ENCODE data around the gene GRAMD2A.
"Not testable (repeated sequence)": the region's sequence is repeated elsewhere in the genome, so short reads cannot be mapped to it uniquely, and the experiment has no call there.

GRAMD2A gene

DNA sequence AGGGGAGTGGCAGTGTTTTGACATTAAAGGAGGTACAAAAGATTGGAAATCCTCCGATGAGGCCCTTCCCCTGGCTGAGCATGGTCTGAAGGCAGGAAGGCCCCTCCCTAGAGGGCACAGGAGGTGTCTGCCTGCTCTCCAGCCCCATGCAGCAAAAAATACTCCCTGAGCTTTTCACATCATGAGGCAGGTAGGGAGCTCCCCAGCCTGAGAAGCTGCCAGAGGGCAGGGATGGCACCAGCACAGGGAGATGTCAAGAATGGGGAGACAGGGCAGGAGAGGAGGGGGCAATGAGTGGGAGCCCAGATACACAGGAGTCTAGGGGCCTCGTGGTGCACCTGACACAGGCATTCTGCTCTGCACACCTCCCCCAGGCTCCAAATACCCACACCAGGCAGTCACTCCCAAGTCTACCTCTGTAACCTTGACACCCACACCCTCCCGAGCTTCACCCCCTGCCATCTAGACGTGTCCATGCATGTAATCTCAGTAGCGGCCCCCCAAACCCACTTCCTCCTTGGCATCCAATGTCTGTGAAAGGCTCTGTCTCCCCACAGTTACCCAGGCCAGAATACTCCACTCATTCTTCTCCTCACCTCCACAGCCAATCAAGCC is 22.9 kb downstream of the GRAMD2A start:
- Histone ChIP-seq H3K9me3 (ENCODE audit: severe bottlenecking) (no peaks in the 10 kb centered on the region), H3K27me3 (ENCODE audit: insufficient read depth, poor library complexity, severe bottlenecking) (no peaks in the 10 kb centered on the region), H3K4me3 (ENCODE audit: severe bottlenecking) (no peak overlapping the region), H3K4me1 (ENCODE audit: insufficient read depth, poor library complexity, severe bottlenecking) (peaks cover 9% of the 10 kb centered on the region), H3K36me3 (ENCODE audit: low read depth) (no peaks in the 10 kb centered on the region), H3K27ac (ENCODE audit: poor library complexity, severe bottlenecking) (no peak overlapping the region)
- DNase-seq (ENCODE audit: low spot score) (peak; percentile 66), ATAC-seq (ENCODE audit: low read depth) (peak; percentile 18)
- TF ChIP-seq, protein P1, sequence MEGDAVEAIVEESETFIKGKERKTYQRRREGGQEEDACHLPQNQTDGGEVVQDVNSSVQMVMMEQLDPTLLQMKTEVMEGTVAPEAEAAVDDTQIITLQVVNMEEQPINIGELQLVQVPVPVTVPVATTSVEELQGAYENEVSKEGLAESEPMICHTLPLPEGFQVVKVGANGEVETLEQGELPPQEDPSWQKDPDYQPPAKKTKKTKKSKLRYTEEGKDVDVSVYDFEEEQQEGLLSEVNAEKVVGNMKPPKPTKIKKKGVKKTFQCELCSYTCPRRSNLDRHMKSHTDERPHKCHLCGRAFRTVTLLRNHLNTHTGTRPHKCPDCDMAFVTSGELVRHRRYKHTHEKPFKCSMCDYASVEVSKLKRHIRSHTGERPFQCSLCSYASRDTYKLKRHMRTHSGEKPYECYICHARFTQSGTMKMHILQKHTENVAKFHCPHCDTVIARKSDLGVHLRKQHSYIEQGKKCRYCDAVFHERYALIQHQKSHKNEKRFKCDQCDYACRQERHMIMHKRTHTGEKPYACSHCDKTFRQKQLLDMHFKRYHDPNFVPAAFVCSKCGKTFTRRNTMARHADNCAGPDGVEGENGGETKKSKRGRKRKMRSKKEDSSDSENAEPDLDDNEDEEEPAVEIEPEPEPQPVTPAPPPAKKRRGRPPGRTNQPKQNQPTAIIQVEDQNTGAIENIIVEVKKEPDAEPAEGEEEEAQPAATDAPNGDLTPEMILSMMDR (IDR thresholded peaks at IDR 0.05; ENCODE audit: poor library complexity, severe bottlenecking), result no peak

DNA sequence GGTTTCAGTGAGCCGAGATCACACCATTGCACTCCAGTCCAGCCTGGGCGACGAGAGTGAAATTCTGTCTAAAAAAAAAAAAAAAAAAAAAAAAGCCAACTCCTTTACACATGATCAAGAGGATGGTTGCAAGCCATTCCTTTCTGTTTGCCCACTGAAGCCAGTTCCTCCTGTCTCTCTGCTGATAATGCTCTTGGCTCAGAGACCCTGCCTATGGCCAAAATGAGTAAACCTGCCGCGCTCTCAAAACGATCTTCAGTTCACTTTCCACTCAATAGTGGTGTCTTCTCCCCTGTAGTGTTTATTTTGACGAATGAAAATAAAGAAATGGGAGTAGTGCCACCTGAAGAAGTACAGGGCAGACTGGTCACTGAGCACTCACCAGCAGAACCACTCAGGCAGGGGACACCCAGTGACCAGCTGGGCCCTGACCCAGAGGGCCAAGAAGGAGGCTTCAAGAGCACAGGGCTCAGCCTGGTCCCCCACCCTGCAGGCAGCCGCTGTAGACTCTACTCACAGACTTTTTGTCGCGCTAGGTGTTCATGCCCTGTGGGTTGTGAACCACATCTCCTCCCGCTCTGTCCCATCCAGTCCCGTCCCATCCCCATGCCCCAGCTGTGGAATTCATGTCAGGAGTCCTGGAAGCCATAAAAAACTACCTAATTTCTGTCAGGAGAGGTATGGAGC is 23.6 kb downstream of the GRAMD2A start:
- no peak overlapping the region for H3K4me3 ChIP-seq (ENCODE audit: severe bottlenecking)
- TF ChIP-seq, protein P1 (IDR thresholded peaks at IDR 0.05; ENCODE audit: poor library complexity, severe bottlenecking), result no peak
- H3K36me3 ChIP-seq (ENCODE audit: low read depth), result no peaks in the 10 kb centered on the region
- no peak; the same call in 2 of the 3 replicates for ATAC-seq (ENCODE audit: low read depth)
- peaks cover 16% of the 10 kb centered on the region for H3K4me1 ChIP-seq (ENCODE audit: insufficient read depth, poor library complexity, severe bottlenecking)
- no peak for DNase-seq (ENCODE audit: low spot score)
- no peak overlapping the region for H3K27ac ChIP-seq (ENCODE audit: poor library complexity, severe bottlenecking)
- no peaks in the 10 kb centered on the region for H3K9me3 ChIP-seq (ENCODE audit: severe bottlenecking)
- H3K27me3 ChIP-seq (ENCODE audit: insufficient read depth, poor library complexity, severe bottlenecking), result no peaks in the 10 kb centered on the region

DNA sequence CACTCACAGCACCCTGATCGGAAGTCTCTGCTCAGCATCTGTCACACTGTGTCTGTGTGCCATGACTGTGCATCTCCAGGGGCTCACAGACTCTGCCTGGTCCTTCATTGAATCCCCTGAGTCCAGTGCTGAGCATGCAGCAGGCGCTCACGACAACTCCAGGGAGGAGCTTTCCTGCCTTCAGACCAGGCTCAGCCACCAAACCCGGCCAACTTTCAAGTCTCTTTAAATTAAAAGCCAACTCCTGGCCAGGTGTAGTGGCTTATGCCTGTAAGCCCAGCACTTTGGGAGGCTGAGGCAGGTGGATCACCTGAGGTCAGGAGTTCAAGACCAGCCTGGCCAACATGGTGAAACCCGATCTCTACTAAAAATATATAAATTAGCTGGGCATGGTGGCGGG is 24.2 kb downstream of the GRAMD2A start:
- no peaks in the 10 kb centered on the region for H3K27me3 ChIP-seq (ENCODE audit: insufficient read depth, poor library complexity, severe bottlenecking)

DNA sequence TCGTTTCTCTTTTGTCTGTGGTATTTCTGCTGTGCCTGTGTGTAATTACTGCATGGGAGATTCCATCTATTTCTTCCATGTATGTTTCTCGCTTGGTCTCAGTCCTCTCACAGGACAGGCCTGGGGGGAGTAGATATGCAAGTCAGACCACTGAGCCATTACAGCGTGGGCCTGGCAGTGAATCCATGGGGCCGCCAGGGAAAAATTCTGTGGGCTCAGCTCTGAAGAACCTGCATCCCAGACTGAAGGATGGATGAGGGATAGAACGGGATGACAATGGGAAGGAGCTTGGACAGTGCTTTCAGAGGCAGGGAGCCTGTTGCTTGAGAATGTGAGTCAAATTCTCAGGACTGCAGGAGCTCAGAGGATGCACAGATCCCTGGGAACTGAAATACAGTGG is 24.8 kb downstream of the GRAMD2A start:
- Histone ChIP-seq H3K4me1 (ENCODE audit: insufficient read depth, poor library complexity, severe bottlenecking) (peaks cover 28% of the 10 kb centered on the region), H3K9me3 (ENCODE audit: severe bottlenecking) (no peaks in the 10 kb centered on the region), H3K36me3 (ENCODE audit: low read depth) (no peaks in the 10 kb centered on the region), H3K27ac (ENCODE audit: poor library complexity, severe bottlenecking) (no peak overlapping the region), H3K4me3 (ENCODE audit: severe bottlenecking) (no peak overlapping the region), H3K27me3 (ENCODE audit: insufficient read depth, poor library complexity, severe bottlenecking) (no peaks in the 10 kb centered on the region)
- no peak for ATAC-seq (ENCODE audit: low read depth)
- TF ChIP-seq, protein P1 (IDR thresholded peaks at IDR 0.05; ENCODE audit: poor library complexity, severe bottlenecking), result no peak
- no peak for DNase-seq (ENCODE audit: low spot score)

More for the DNA sequence above, 24.2 kb downstream of the GRAMD2A start:
- DNase-seq (ENCODE audit: low spot score) (no peak), ATAC-seq (ENCODE audit: low read depth) (no peak)
- TF ChIP-seq, protein P1 (IDR thresholded peaks at IDR 0.05; ENCODE audit: poor library complexity, severe bottlenecking), result no peak
- no peaks in the 10 kb centered on the region for H3K36me3 ChIP-seq (ENCODE audit: low read depth)
- H3K4me3 ChIP-seq (ENCODE audit: severe bottlenecking), result no peak overlapping the region
- peaks cover 22% of the 10 kb centered on the region for H3K4me1 ChIP-seq (ENCODE audit: insufficient read depth, poor library complexity, severe bottlenecking)
- no peaks in the 10 kb centered on the region for H3K9me3 ChIP-seq (ENCODE audit: severe bottlenecking)
- no peak overlapping the region for H3K27ac ChIP-seq (ENCODE audit: poor library complexity, severe bottlenecking)

DNA sequence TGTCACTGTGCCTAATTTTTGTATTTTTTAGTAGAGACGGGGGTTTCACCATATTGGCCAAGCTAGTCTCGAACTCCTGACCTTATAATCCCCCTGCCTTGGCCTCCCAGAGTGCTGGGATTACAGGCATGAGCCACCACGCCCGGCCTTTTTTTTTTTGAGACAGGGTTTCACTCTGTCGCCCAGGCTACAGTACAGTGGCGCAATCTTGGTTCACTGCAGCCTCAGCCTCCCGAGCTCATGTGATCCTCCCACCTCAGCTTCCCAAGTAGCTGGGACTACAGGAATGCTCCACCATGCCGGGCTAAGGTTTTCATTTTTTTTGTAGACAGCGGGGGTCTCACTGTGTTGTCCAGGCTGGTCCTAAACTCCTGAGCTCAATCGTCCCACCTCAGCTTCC is 25.6 kb downstream of the GRAMD2A start:
- H3K4me3 ChIP-seq (ENCODE audit: severe bottlenecking); DNase-seq (ENCODE audit: low spot score); H3K27ac ChIP-seq (ENCODE audit: poor library complexity, severe bottlenecking); H3K27me3 ChIP-seq (ENCODE audit: insufficient read depth, poor library complexity, severe bottlenecking); ATAC-seq (ENCODE audit: low read depth); H3K36me3 ChIP-seq (ENCODE audit: low read depth); H3K9me3 ChIP-seq (ENCODE audit: severe bottlenecking): not testable (repeated sequence)
- peaks cover 33% of the 10 kb centered on the region for H3K4me1 ChIP-seq (ENCODE audit: insufficient read depth, poor library complexity, severe bottlenecking)
